Measurements from ENCODE around the gene SORCS2.
A peak's percentile ranks its signal among the peaks of the same experiment; 100 is the strongest.

SORCS2 gene

GRCh38 chr4:7465017-7465416 is 272.7 kb downstream of the SORCS2 start:
- DNase-seq = no peak

DNA sequence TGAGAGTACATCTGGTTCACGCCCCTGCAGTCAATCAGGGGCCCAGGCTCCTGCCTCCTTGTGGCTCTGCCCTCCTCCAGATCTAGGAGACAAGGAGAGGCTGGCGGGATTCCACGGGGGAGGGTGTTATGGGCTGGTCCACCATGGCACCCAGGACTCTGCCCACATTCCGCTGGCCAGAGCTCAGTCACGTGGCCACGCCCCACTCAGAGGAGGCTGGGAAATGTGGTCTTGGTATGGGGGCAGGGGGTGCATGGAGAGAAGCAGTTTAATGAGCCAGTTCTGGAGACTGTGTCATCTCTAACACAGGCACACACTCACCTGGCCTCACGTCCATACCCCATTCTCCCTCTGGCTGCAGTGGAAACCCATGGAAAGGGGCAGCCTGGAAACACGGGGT is 273.9 kb downstream of the SORCS2 start:
- no peak for DNase-seq

GRCh38 chr4:7466904-7467303 is 274.6 kb downstream of the SORCS2 start:
- peak in 40 of 51 donors; percentile 6 to 89 (median 59) for DNase-seq

DNA sequence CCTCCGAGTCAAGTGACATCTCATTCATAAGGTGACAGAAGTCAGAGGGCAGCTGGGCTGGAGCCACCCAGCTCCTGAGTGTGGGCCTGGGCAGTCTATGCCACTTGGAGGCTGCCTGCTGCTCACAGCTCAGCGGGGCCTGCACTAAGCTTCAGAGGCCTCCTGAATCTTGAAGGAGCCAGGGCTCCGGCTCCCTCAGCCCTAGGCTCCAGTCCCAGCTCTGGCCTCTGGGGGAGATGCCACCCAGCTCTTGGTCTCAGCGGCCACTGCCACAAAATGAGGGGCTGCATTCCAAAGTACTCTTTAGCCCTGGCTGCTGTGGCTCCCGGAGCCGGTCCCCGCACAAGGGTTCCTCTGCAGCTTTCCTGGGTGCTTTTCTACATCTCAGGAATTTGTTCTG is 275.1 kb downstream of the SORCS2 start:
- DNase-seq = peak in 3 of 51 donors; percentile 10 to 26 (median 25)

GRCh38 chr4:7469023-7469422 is 276.7 kb downstream of the SORCS2 start:
- no peak for DNase-seq

DNA sequence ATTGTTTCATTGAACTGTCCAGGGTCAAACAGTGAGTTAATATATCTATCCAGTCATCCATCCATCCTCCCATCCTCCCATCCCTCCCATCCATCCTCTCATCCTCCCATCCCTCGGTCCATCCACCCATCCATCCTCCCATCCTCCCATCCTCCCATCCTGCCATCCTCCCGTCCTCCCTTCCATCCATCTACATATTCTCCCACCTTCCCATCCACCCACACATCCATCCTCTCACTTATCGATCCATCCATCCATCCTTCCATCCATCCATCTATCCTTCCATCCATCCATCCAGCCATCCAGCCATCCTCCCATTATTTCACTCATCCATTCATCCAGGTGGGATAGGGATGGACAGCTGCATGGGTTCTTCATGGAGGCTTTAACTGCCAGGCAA is 277.8 kb downstream of the SORCS2 start:
- no peak for DNase-seq

- no peak for DNase-seq
Observed at GRCh38 chr4:7470522-7471128, 278.3 kb downstream of the SORCS2 start.

DNA sequence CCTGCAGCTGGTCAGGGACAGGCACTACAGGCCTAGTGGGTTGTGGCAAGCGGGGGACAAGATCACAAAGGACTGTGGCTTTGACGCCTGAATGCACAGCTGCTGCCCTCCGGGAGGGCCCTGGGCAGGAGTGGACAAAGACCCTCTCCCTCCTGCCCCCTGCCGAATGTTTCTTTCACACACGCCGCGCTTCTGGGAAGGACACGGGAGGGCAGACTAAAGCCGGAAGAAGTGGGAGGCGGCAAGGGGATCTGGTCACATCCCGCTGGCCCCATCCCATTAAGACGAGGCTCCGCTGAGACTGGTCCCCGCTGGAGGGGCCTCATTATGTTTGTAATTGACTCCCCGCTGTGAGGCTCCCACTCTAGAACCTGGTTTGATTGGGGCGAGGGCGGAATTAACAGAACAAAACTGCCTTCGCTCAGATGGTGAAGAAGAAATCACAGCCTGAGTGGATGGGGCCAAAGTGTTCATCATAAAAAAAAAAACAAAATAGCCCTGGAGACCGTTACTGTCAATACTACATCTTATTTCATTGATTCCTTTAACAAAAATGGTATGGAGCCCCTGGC is 280.2 kb downstream of the SORCS2 start:
- DNase-seq = no peak

- no peak for DNase-seq
Observed at GRCh38 chr4:7473081-7473480, 280.7 kb downstream of the SORCS2 start.

DNA sequence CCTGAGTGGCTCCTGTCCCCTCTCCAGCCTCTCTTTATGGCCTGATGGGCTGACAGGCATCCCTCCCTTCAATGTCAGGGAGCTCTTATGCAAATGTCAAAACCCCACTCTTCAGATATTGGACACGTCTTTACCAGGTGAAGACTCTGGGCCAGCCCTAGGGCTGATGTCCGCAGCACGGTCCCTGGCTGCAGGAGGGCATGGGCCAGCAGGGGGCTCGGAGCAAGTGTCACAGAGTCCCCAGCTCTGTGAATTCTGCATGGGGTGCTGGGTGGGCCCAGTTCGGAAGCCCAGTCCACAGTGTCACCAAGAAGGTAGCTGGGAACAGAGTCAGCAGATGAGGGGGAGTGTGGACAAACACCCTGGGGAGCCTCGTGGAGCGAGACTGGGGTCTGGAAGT is 282.0 kb downstream of the SORCS2 start:
- no peak for DNase-seq

DNA sequence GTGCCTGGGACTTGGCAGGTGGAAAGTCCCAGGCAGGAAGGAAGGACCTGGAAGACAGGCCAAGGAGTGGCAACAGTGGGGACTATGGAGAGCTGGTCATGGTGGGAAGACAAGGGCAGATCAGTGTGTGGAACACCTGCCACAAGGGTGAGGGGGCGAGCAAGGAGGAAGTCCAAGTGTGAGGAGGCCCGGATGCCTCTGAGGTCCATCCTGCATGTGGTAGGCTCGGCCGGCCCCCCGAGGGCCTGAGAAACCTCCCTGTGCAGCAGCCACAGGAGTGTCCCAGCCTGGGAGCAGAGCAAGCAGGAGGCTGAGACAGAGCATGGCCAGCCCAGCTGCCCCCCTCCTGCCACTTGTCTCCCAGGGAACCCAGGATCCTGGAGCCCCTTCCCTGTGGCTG is 282.9 kb downstream of the SORCS2 start:
- DNase-seq = no peak

- no peak for DNase-seq
Observed at GRCh38 chr4:7476820-7477219, 284.5 kb downstream of the SORCS2 start.

GRCh38 chr4:7477695-7478094 is 285.4 kb downstream of the SORCS2 start:
- DNase-seq = no peak

- no peak for DNase-seq
Observed at GRCh38 chr4:7478665-7479064, 286.3 kb downstream of the SORCS2 start.

GRCh38 chr4:7480423-7480822 is 288.1 kb downstream of the SORCS2 start:
- no peak for DNase-seq

GRCh38 chr4:7481227-7481626 is 288.9 kb downstream of the SORCS2 start:
- DNase-seq = no peak

GRCh38 chr4:7485096-7485495 is 292.8 kb downstream of the SORCS2 start:
- no peak for DNase-seq

GRCh38 chr4:7486101-7486500 is 293.8 kb downstream of the SORCS2 start:
- no peak for DNase-seq

DNA sequence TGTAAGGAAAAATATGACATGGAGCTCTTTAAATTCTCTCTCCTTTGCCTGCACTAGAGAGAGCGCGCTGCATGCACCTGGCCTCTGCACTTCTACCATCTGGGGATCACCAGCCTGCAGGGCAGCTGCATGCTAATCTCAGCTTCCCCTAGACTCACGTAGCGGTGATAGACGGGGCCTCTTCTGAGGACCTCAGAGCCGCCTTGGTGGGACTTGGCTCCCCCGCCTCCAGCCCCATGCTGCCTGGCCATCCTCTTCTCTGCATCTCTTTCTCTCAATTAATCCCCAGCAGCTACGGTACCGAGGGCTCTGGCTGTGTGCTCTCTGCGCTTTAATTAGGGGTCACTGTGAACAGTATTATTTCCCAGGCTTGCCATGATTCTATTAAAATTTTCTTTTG is 295.2 kb downstream of the SORCS2 start:
- no peak for DNase-seq

DNA sequence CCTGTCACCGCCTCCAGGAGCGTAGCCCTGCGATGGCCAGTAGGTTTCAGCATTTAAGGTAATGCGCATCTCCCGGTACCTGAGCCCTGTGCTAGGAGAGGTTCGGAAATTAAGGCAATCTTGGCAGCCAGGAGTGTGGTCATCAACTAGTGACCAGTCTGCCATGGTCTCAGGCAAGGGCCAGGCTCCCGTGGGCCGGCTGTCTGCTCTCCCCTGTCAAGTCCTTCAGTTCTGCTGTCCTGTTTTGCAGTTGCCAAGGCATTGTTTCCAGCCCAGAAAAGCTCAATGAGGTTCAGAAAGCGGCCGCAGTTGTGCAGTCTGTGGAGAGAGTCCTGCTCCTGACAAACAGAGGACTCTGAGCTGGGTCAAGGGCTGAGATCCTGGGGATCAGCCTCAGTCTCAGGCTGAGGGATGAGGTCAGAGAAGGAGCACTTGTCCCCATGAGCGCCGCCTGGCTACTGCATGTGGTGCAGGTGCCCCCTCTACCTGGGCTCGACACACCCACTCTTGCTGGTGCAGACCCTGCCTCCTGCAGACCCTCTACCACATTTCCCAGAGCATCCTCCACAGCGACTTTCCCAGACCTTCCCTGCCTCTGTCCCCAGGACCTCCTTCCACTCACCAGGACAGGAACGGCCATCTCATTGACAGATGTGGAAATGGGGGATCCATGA is 295.8 kb downstream of the SORCS2 start:
- DNase-seq = no peak

DNA sequence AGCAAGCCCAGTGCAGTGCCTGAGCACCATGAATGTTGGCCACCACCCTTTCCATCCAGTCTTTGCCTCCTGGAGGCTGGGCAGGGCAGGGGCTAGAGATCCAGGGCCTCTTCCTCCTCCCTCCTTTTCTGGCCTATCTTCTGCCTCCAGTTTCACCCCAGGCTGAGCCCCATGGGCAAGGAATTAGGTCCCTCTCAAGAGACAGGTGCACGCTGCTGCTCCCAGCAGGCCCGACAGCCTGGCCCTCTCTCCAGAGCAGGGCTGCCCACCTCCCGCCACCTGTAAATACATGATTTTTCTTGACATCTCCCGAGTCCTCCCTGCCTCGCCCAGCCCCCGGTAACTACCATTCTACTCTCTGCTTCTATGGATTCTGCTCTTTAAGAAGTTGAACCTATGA is 299.6 kb downstream of the SORCS2 start:
- DNase-seq = no peak

DNA sequence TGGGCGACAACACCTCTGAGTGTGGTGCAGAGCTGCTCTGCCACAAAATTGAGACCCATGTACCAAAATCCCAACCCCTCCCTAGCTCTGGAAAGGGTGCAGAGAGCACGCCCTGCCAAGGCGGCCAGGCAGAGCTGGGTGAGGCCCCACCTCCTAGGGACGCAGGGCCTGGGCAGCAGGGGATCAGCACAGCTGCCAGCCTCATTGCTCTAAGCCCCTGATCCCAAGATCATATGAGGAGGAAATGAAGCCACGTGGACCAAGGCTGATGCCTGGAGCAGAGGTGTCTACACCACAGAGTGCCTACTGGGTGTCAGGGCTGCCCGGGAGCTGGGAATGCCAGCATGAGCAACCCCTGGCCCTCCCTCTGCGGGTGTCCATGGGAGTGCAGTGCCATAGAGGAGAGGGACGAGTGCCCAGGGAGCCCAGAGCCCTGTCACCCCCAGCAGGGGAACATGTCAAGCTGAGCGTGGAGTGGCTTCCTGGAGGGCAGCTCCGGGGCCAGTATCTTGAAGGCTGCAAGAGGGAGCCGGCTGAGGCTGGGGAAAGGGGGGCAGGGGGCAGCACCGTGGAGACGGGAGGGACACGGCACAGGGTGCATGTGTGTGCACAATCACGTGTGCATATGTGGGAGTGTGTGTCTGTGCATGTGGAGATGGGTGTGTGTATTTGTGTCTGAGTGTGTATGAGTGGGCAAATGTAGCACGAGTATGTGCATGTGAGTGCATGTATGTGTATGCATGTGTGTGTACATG is 306.3 kb downstream of the SORCS2 start:
- DNase-seq = no peak

- DNase-seq = no peak
Observed at GRCh38 chr4:7499661-7500060, 307.3 kb downstream of the SORCS2 start.

Data from hypothalamus (tissue), 51 donors.